Measurements from ENCODE around the gene PXMP2. TPM values are rescaled to one million over a fixed set of nuclear protein-coding genes. Genes with fewer than 3 reads are reported as not detected.

PXMP2 gene
- total RNA-seq, 2 experiments from 2014 or later: 35.9 to 38.9 TPM

- no peak for DNase-seq
- Mint-ChIP-seq H3K9me3 (no peaks in the 10 kb centered on the region), H3K27me3 (no peaks in the 10 kb centered on the region), H3K4me1 (peaks cover 4% of the 10 kb centered on the region), H3K4me3 (no peak overlapping the region), H3K27ac (no peak overlapping the region), H3K36me3 (ENCODE audit: low read depth) (peaks cover 47% of the 10 kb centered on the region)
- POLR2A ChIA-PET: no interaction called here
- CTCF ChIA-PET: interaction anchor here (1.4 kb wide), 1 partner anchor 16 kb away, joined by 3 read pairs; no protein-coding TSS in a partner anchor
Measured at GRCh38 chr12:132649226-132649945, 38.0 kb upstream of the PXMP2 start.

GRCh38 chr12:132651444-132652100 is 35.8 kb upstream of the PXMP2 start:
- no peak for DNase-seq
- Mint-ChIP-seq H3K27me3 (no peaks in the 10 kb centered on the region), H3K9me3 (no peaks in the 10 kb centered on the region), H3K36me3 (ENCODE audit: low read depth) (peaks cover 43% of the 10 kb centered on the region), H3K4me1 (peaks cover 4% of the 10 kb centered on the region), H3K27ac (peak overlapping the region; percentile 46), H3K4me3 (no peak overlapping the region)
- ChIA-PET POLR2A (no interaction called here), CTCF (interaction anchor here (1.2 kb wide), 1 partner anchor 13 kb away, joined by 4 read pairs; no protein-coding TSS in a partner anchor)

DNA sequence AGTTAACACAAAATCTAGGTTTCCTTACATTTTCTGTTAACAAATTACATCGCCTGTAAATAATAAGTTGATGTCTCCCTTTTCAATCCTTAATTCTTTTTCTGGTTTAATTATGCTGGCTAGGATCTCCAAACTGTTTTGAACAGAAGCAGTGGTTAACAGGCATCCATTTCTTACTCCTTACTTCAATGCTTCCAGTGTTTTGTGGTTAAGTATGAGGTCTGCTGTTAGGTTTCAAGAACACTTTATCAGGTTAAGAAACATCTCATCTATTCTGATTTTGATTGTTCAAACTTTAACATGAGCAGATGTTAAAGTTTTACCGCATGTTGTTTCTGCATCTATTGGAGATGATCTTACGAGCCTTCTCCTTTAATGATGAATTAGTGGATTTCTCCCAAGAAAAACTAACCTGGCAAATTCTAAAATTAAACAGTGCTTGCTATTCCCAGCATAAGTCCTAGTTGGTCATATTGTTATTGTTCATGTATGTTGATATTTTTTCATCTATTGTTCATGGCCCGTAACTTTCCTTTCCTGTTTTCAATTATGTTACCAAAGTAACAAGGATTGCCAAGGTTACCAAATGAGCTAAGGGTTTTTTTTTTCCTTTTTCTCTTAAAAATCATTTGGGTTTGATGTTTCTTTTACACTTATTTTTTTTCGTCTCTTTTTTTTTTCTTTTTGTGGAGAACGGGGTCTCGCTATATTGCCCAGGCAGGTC is 33.7 kb upstream of the PXMP2 start:
- H3K27ac Mint-ChIP-seq: no peak overlapping the region
- no peaks in the 10 kb centered on the region for H3K27me3 Mint-ChIP-seq
- H3K36me3 Mint-ChIP-seq (ENCODE audit: low read depth): peaks cover 50% of the 10 kb centered on the region
- POLR2A ChIA-PET: no interaction called here
- H3K4me1 Mint-ChIP-seq: no peaks in the 10 kb centered on the region
- CTCF ChIA-PET: interaction anchor here (0.6 to 0.9 kb wide), 2 partner anchors 23 to 27 kb away, joined by 3 to 5 read pairs; no protein-coding TSS in a partner anchor
- no peak for DNase-seq
- H3K9me3 Mint-ChIP-seq: no peaks in the 10 kb centered on the region
- no peak overlapping the region for H3K4me3 Mint-ChIP-seq

DNA sequence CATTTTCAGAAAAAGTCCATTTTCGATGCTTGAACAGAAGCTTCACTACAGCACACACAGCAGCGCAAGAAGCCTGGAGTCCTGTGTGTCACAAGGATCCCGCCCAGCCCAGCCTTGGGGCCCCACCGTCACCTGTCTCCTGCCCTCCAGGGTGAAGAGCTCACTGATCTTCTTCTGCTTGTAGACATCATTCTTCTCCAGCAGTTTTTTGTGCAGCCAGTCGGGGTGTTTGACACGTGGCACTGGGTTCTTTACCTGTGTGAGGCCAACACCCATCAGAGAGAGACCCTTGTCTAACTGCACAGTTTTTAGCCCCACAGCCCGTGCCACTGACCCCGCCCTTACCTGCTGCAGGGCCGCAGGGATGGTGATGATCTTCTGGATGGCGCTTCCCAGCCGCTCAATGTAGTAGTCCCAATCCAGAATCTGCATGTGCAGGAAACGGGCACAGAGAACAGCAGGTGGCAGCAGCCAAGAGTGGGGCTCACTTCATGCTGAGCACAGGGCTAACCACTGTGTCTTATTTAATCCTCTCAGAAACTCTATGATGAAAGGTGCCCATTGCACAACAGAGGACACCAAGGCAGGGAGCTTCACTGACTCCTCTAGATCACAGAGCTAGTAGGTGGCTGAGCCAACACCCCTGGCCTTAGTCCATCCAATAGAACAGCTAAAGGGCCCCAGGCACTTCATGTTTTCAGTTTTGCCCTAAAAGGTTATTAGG is 30.2 kb upstream of the PXMP2 start:
- Mint-ChIP-seq H3K36me3 (ENCODE audit: low read depth) (peaks cover 68% of the 10 kb centered on the region), H3K4me1 (peaks cover 29% of the 10 kb centered on the region), H3K27me3 (no peaks in the 10 kb centered on the region), H3K27ac (no peak overlapping the region), H3K4me3 (no peak overlapping the region), H3K9me3 (no peaks in the 10 kb centered on the region)
- no peak for DNase-seq
- CTCF ChIA-PET: no interaction called here
- POLR2A ChIA-PET: interaction anchor here (0.6 kb wide), 1 partner anchor 41 kb away, joined by 3 read pairs; no protein-coding TSS in a partner anchor

DNA sequence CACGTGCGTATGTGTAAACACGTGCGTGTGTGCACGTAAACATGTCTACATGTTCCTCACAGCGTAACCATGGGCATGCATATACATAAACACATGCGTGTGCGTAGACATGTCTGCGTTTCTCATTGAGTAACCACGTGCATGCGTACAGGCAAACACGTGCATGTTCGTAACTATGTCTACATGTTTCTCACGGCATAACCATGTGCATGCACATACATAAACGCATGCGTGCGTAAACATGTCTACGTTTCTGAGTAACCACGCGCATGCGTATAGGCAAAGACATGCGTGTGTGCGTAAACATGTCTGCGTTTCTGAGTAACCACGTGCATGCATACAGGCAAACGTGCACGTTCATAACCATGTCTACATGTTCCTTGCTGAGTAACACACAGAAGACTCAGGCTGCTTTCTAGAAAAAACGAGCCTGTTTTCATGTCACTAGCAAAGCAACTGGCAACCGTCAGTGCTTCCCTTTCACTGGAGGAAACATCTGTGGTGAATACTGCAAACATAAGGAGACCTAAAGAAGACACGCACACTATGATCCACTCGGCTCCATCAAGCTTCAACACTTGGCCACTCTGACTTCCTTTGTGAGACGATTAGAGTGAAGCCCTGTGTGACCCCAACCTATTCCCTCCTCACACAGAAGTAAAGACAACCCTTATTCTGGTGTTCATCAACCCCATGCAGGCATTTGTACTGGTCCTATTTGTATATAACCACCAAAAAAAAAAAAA is 29.1 kb upstream of the PXMP2 start:
- Mint-ChIP-seq H3K4me3 (no peak overlapping the region), H3K9me3 (no peaks in the 10 kb centered on the region), H3K36me3 (ENCODE audit: low read depth) (peaks cover 73% of the 10 kb centered on the region), H3K27me3 (no peaks in the 10 kb centered on the region), H3K27ac (no peak overlapping the region), H3K4me1 (peaks cover 41% of the 10 kb centered on the region)
- POLR2A ChIA-PET: no interaction called here
- DNase-seq: no peak
- CTCF ChIA-PET: interaction anchor here (0.6 to 0.7 kb wide), 2 partner anchors 13 to 83 kb away, joined by 3 to 4 read pairs; no protein-coding TSS in a partner anchor

GRCh38 chr12:132659146-132659545 is 28.2 kb upstream of the PXMP2 start:
- Mint-ChIP-seq H3K9me3 (no peaks in the 10 kb centered on the region), H3K36me3 (ENCODE audit: low read depth) (peaks cover 70% of the 10 kb centered on the region), H3K27ac (no peak overlapping the region), H3K4me1 (peaks cover 49% of the 10 kb centered on the region), H3K27me3 (no peaks in the 10 kb centered on the region), H3K4me3 (no peak overlapping the region)
- ChIA-PET POLR2A (no interaction called here), CTCF (interaction anchor here (0.6 to 1.2 kb wide), 3 partner anchors 14 to 82 kb away, joined by 3 to 5 read pairs (median 4); no protein-coding TSS in a partner anchor)
- no peak for DNase-seq

DNA sequence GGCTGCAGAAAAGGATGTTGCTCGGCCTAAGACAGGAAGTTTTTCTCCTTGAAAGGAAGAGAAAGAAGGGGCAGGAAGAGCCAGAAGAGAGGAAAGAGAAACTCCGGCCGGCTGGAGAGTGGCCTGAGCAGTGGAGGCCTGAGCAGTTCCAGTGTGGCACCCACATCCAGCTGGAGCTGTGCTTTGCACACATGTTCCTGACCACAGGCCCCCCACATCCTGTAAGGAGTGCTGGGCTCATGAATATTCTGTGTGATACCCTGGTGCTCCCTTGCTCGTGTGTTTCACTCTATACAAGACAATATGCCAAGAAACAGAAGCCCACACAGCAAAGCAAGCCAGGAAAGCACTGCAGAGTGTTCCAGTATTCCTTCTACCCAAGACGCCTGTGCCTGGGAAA is 27.3 kb upstream of the PXMP2 start:
- Mint-ChIP-seq H3K27ac (peak overlapping the region; percentile 85), H3K9me3 (no peaks in the 10 kb centered on the region), H3K36me3 (ENCODE audit: low read depth) (peaks cover 68% of the 10 kb centered on the region), H3K4me1 (peaks cover 54% of the 10 kb centered on the region), H3K27me3 (no peaks in the 10 kb centered on the region), H3K4me3 (no peak overlapping the region)
- DNase-seq: peak; percentile 19
- POLR2A ChIA-PET: no interaction called here
- CTCF ChIA-PET: interaction anchor here (1.2 kb wide), 1 partner anchor 27 kb away, joined by 5 read pairs; no protein-coding TSS in a partner anchor

DNA sequence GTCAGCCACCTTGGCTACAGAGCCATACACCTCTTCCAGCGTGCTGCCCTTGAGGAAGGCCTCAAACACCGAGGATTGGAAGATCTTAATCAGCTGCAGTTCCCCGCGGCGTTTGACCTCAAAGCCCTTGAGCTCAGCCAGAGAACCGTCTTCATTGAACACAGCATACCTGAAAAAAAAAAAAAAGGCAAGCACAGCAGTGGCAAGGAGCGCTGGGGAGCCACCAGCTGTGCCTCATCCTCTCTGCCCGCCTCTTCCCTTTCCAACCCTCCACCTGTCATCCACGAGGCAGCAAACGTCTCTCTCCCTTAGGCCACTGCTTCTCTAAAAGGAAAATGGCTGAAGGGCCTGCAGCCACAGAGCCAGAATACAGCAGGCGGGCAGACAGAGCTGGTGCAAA is 26.4 kb upstream of the PXMP2 start:
- CTCF ChIA-PET: interaction anchor here (0.6 to 1.1 kb wide), 2 partner anchors 138 to 153 kb away, joined by 4 to 5 read pairs; no protein-coding TSS in a partner anchor
- no peak for DNase-seq
- peak overlapping the region; percentile 71 for H3K27ac Mint-ChIP-seq
- POLR2A ChIA-PET: no interaction called here
- no peaks in the 10 kb centered on the region for H3K27me3 Mint-ChIP-seq
- no peak overlapping the region for H3K4me3 Mint-ChIP-seq
- H3K36me3 Mint-ChIP-seq (ENCODE audit: low read depth): peaks cover 78% of the 10 kb centered on the region
- H3K4me1 Mint-ChIP-seq: peaks cover 57% of the 10 kb centered on the region
- no peaks in the 10 kb centered on the region for H3K9me3 Mint-ChIP-seq

GRCh38 chr12:132661972-132662371 is 25.4 kb upstream of the PXMP2 start:
- ChIA-PET CTCF (interaction anchor here (0.5 to 1.1 kb wide), 2 partner anchors 137 to 595 kb away, joined by 4 to 5 read pairs; no protein-coding TSS in a partner anchor), POLR2A (no interaction called here)
- H3K36me3 Mint-ChIP-seq (ENCODE audit: low read depth): peaks cover 82% of the 10 kb centered on the region

GRCh38 chr12:132662901-132663755 is 24.3 kb upstream of the PXMP2 start:
- Mint-ChIP-seq H3K4me3 (no peak overlapping the region), H3K4me1 (peaks cover 57% of the 10 kb centered on the region), H3K9me3 (no peaks in the 10 kb centered on the region), H3K27ac (peak overlapping the region; percentile 77), H3K27me3 (no peaks in the 10 kb centered on the region), H3K36me3 (ENCODE audit: low read depth) (peaks cover 76% of the 10 kb centered on the region)
- POLR2A ChIA-PET: no interaction called here
- CTCF ChIA-PET: no interaction called here
- DNase-seq: no peak

More at GRCh38 chr12:132661972-132662371, 25.4 kb upstream of the PXMP2 start:
- no peaks in the 10 kb centered on the region for H3K9me3 Mint-ChIP-seq
- H3K4me1 Mint-ChIP-seq: peaks cover 57% of the 10 kb centered on the region
- H3K27ac Mint-ChIP-seq: peak overlapping the region; percentile 47
- no peak overlapping the region for H3K4me3 Mint-ChIP-seq
- no peak for DNase-seq
- no peaks in the 10 kb centered on the region for H3K27me3 Mint-ChIP-seq

Data from activated CD4-positive, alpha-beta T cell treated with anti-CD3 and anti-CD28 coated beads, Interleukin-2, amount 10 ng/mL, durations not matched to agents 7 days and 5 days (primary cell).